ENCODE data around the gene KIF26B.

- TF ChIP-seq ZNF274 (IDR thresholded peaks at IDR 0.05; ENCODE audit: low read depth, low read length) (no peak), SUZ12 (IDR thresholded peaks at IDR 0.05; ENCODE audit: extremely low read depth, insufficient read depth, insufficient read length) (no peak)
Observed at GRCh38 chr1:245264226-245264625, 109.4 kb downstream of the KIF26B start.

All from NT2/D1 (cell line).